GM19239 (cell line): ENCODE data around the gene TAB2.

Source experiments
- DNase-seq: peaks from one replicate; pipeline ENCODE4 v3.0.0; 2011; ENCODE audit warnings: low spot score; ENCODE audit not compliant: insufficient read length
- FAIRE-seq: peaks from 2 replicates; lab custom pipeline; 2011; peaks lifted over from hg19 to GRCh38; lab: Jason Lieb, UNC

The TAB2 gene

GRCh38 chr6:149362289-149362688 is 44.8 kb downstream of the TAB2 start:
- DNase-seq (no peak), FAIRE-seq (no peak)

GRCh38 chr6:149363154-149363553 is 45.6 kb downstream of the TAB2 start:
- FAIRE-seq (peak; percentile 44), DNase-seq (no peak)

GRCh38 chr6:149364557-149364956 is 47.0 kb downstream of the TAB2 start:
- DNase-seq: no peak
- FAIRE-seq: no peak

DNA sequence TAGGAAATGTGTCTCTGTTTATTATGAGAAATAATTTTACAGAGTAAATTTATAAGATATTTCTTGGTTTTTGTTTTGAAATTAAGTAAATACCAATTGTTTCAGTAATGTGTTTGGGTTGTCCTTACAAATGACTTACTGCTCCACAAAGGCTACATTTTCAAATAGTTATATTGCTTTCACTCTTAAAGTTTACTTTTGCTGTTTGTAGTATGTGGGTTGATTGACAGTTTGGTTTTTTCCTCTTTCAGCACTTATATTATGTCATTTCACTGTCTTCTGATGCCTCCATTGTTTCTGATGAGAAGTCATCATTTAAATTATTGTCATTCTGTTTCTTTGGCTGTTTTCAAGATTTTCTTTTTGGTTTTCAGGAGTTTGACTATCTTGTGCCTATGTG is 47.7 kb downstream of the TAB2 start:
- DNase-seq (no peak), FAIRE-seq (no peak)

DNA sequence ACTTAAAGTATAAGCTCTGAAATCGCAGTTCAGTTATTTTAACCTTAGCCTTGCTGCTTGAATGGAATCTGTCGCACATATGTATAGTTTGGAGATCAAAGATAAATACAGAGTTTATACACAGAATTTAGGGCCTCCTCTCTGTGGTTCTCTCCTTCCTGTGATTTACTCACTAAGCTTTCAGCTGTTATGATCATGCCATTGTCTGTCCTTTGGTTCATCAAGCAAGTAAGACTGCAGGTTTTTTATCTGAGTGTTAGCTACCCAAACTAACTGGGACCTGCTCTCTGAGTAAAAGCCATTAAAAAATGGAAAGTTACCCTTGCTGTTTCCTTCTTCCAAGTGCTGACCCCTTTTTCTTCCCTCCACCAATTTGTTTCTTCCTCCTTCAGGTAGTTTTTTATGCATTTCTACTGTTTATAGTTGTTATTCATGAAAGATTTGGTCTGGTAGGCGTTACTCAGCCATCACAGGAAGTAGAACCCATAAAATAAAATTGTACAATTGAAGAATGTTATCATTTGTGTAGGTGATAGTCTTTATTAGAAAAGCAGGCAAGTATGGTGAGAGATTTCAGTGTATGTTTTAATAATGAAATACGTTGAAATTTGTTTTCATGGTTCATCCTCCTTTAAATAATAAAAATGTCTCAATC is 48.9 kb downstream of the TAB2 start:
- FAIRE-seq (no peak), DNase-seq (no peak)

GRCh38 chr6:149368065-149368464 is 50.6 kb downstream of the TAB2 start:
- DNase-seq (no peak), FAIRE-seq (peak; percentile 71)

GRCh38 chr6:149371154-149371553 is 53.6 kb downstream of the TAB2 start:
- no peak for DNase-seq
- peak; percentile 28 for FAIRE-seq

DNA sequence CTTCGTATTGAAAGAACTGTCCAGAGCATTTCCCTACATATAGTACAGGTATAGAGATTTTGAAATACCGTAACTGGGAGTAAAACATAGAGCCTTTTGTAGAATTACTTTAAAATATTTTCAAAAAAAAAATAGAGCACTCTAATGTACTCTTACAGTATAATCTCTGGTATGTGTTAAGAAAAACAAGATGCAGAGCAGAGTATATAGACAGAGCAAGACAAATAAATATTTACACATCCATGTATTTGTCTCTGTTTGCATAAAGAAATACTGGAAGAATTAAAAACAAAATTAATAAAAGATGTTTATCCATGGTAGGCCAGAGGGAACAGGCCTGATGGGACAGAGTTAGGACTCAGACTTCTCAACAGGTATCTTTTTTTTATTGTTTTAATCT is 54.5 kb downstream of the TAB2 start:
- DNase-seq (no peak), FAIRE-seq (no peak)

DNA sequence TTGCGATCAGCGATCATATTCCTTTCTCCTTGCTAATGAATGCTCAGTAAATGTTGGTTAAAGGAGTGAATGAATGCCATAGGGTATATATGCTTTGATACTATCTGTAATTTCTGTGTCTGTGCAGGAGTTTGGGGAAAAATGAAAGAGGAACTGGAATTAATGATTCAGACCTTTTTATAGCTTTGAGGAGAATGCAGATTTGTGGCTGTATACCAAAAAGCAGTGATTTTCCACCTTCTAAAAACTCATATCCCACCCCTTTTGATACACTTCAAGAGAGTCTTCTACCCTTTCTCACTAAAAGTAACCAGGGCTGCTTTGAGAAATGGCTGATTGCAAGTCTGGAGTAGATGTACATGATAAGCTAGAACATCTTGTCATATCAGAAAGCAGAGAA is 56.0 kb downstream of the TAB2 start:
- peak; percentile 45 for FAIRE-seq

DNA sequence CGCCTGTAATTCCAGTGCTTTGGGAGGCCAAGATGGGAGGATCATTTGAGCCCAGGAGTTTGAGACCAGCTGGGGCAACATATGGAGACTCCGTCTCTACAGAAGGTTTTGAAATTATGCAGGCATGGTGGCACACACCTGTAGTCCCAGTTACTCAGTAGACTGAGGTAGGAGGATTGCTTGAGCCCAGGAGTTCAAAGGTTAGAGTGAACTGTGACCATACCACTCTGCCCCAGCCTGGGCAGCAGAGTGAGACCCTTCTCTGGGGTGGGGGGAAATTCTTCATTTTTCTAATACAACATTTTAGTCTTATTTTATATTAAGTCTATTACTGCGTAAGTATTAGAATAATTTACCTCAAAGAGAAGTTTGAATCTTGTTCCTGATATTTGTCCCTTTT is 62.5 kb downstream of the TAB2 start:
- FAIRE-seq: no peak
- no peak for DNase-seq

More for the DNA sequence above, 56.0 kb downstream of the TAB2 start:
- no peak for DNase-seq

DNA sequence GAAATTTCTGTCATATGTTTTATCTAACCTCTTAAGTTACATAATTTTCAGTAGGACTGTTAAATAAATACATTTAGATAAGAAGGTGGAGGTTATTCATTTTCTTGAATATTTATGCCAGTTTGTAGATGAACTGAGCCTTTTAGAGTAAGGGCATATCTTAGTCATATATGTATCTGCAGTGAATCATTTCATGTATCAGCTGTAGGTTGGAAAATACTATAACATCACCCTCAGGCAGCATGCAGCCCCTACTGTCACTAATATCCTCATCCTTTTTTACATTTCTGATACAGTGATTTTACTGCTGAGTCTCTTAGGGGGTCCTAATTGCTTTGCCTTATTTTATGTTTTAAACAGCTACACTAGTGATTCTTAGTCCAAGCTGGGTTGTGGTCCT is 63.0 kb downstream of the TAB2 start:
- DNase-seq (no peak), FAIRE-seq (no peak)

- FAIRE-seq (no peak), DNase-seq (no peak)
Observed at GRCh38 chr6:149383371-149383770, 65.9 kb downstream of the TAB2 start.

DNA sequence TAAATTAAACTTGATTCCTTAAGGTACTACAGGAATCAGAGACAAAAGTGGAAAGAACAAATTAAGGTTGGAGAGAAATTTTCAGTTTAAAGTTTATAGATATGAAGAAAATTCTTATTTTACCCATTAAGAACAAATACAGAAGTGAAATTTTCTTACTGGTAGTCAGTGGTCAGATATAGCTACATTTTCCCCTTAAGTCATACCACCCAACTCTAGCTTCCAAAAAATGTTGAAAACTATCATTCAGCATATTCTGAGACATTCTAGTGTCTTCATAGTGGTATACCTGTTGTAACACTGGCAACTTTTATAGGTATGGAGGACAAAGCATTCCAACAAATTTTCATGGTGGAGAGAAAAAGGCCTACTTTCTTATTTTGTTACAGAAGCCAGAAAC is 67.0 kb downstream of the TAB2 start:
- DNase-seq: no peak
- peak; percentile 60 for FAIRE-seq

- DNase-seq (no peak), FAIRE-seq (peak; percentile 4)
Observed at GRCh38 chr6:149385998-149386646, 68.6 kb downstream of the TAB2 start.

DNA sequence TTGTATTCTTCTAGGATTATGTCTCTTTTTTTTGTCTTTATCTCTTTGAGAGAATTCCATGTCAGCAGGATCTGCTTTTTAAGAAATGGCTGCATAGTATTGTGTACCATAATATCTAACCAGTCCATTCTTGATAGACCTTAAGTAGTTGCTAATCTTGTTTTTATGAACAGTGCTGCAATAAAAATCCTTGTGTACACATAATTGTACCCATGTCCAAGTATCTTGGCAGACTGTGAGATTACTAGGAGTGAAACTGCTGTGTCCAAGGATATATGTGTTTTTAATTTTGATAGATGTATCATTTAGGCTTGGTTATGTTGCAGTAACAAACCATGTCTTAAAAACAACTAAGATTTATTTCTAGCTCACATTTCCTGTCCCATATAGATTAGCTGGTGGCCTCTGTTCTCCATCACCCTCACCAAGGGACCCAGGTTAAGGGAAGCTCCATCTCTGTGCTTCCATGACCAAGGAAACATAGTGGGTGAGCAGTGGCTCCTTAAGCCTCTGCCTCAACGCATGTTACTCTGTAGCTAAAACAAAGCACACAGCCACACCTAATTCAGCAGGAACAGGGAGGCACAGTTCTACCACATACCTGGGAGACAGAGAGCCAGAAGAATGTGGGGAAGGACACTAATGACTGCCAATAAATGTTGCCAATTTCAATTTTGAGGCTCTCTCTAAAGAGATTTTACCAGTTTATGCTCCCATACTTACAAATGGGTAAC is 70.4 kb downstream of the TAB2 start:
- DNase-seq: no peak
- FAIRE-seq: no peak

DNA sequence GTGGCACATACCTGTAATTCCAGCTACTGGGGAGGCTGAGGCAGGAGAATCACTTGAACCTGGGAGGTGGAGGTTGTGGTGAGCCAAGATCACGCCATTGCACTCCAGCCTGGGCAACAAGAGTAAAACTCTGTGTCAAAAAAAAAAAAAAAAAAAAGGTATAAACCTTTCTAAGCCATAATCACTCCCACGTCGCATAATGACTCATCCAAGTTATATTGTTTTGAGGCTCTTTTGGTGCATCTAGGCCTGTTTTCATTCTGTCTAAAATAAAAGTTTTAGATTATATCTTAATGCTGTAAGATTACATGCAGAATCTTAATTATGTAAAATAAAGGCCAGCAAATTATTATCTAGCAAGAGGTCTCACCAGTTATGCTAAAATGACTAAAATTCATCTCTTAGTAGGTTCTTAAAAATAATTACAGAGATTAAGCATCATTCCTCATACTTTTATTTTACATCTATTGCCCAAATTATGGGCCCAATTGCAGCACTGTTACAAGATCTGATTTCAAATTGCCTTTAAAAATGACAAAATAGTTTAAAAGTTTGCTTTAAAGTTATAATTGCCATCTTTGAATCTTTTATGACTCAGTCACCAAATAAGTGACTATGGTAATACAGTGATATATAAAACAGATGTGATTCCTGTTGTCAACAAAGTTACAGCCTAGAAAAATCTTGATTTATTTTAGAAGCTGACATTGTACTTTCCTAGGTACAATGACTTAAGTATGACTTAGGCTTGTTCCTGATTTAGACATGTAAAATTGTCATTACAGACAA is 72.2 kb downstream of the TAB2 start:
- FAIRE-seq (no peak), DNase-seq (no peak)

- no peak for DNase-seq
- FAIRE-seq: no peak
Observed at GRCh38 chr6:149392093-149392492, 74.6 kb downstream of the TAB2 start.

DNA sequence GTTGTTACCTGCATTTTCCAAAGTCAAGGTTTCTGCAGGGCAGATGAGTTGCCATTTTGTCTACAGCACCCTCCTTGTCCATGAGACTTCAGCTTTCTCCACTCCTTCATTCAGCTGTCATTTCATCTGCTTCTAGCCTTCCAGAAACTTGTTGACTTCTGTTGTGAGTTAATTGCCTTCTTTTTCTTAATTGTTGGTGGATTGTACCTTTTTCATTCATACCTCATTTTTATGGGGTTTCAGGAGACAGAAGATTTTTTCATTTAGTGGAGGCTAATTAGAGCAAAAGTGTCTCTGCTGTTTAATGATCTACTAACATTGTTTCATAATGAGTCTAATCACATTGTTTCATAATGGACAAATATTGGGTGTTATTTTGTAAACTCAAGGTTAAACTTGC is 75.0 kb downstream of the TAB2 start:
- peak; percentile 4 for FAIRE-seq
- no peak for DNase-seq

GRCh38 chr6:149393002-149393679 is 75.6 kb downstream of the TAB2 start:
- DNase-seq (no peak), FAIRE-seq (no peak)

DNA sequence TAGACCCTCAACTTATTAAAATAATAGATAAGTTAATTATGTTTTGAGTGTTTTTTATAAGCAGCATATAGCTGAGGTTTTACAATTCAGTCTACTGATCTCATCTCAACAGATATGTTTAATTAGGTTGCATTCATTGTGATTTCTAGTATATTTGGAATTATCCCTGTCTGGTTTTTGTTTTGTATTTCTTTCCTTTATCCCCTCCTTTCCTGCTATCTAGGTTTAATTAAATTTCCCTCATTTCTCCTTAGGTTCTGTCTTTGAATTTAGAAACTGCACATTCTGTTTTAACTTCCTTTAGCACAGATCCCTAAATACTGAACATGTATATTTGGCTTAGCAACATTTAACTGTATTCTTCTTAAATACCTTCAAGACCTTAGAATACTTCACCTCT is 77.7 kb downstream of the TAB2 start:
- FAIRE-seq: no peak
- no peak for DNase-seq
